ENCODE measurements around the gene KLF16.
"Not testable (repeated sequence)": the region's sequence is repeated elsewhere in the genome, so short reads cannot be mapped to it uniquely, and the experiment has no call there.

KLF16 gene

GRCh38 chr19:1883784-1884183 lies 20.4 kb upstream of the KLF16 start:
- DNase-seq: no peak

- DNase-seq: no peak
Measured at GRCh38 chr19:1882786-1883692, 19.7 kb upstream of the KLF16 start.

DNA sequence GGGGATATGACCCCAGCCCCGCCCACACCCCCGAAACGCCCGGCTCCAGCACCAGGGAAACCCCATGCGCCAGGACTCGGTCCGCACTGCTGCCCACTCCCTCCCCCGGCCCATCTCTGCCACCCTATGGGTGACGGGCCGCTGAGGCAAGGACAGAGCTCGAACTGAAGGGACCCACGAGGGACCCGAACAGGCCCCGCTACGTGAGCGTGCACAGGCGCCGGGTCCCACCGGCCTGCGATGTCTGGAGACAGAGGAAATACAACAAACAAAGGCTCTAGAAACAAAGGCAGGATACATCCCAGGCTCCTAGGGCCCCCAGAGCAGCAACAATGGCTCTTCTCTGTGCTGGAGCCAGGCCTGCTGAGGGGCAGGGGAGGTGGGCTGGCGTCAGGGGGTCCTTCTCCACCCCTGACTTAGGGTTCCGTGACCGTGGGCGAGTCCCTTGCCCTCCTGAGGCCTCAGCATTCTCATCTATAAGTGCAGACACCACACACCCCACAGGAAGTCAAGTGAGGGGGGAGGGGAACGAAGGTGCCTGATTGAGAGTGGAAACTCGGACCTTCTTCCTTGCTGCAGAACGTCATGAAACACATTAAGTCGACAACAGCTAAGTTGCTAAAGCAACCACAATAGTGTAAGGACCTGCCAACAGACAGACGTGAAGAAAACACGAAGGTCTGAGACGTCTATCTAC lies 18.9 kb upstream of the KLF16 start:
- DNase-seq: peak; percentile 67

- not testable (repeated sequence) for DNase-seq
Measured at GRCh38 chr19:1881393-1882088, 18.2 kb upstream of the KLF16 start.

DNA sequence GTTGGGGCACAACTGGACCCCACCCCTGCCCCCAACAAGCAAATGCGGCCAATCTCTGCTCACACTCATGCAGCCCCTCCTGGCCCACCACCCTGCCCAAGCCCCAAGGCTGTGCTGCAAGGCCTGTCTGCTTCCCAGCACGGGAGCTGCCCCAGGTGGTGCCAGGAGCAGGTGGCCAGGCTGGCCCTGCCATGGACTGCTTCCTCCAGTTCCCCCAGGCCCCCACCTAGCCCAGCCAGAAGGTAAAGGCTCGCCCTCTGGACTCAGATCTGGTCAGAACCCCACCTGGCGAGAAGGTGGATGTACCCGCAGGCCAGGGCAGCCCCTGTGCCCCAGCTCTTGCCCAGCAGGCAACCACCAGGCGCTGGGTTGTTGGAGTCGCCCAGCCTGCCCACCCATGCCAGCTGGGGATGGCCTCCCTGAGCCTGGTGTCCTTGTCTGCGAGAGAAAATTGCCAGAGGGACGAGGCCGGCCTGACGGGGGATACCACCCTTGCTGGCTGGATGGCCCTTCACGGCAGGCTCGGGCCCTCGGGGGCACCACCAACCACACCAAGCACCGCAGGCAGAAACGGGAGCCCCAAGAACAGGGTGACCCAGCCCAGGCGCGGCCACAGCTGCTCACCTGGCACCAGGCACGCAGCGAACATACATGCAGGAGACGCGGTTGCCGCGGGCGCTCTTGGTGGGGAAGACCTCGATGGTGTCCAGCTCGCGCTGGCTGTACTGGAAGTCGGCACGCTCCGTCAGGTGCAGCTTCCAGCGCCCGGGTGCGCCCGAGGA lies 17.4 kb upstream of the KLF16 start:
- DNase-seq: no peak

GRCh38 chr19:1879982-1880381 lies 16.6 kb upstream of the KLF16 start:
- not testable (repeated sequence) for DNase-seq

DNA sequence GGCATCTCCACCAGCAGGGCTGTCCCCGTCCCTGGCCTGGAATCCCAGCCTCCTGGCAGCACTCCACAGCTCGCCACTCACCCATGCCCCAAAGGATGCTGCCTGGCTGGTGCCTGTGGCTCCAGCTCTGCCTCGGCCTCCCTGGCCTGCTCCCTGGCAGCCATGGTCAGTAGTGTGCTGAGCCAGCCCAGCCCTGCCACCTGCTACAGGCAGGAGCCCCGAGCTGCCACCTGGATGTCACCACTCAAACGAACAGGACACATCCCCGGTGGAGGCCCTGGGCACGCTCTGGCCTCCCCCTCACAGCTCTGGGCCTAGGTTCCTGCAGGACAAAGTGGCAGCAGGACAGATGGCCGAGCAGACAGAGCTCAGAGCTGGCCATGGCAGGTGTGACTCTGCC lies 15.2 kb upstream of the KLF16 start:
- DNase-seq: not testable (repeated sequence)

DNA sequence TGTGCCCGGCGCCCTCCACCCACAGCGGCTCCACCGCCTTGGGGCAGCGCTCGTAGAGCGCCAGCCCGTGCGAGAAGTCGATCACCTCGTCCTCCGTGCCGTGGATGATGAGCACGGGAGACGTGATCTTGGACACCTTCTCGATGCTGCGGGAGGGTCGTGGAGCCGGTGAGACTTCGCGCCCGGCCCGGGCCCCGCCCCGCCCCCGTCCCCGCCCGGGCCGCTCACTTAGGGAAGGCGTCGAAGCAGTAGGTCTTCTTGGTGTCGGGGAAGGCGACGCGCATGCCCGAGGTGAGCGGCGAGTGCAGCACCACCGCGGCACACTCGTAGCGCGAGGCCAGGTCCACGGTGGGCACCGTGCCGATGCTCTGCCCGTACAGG lies 13.9 kb upstream of the KLF16 start:
- not testable (repeated sequence) for DNase-seq

DNA sequence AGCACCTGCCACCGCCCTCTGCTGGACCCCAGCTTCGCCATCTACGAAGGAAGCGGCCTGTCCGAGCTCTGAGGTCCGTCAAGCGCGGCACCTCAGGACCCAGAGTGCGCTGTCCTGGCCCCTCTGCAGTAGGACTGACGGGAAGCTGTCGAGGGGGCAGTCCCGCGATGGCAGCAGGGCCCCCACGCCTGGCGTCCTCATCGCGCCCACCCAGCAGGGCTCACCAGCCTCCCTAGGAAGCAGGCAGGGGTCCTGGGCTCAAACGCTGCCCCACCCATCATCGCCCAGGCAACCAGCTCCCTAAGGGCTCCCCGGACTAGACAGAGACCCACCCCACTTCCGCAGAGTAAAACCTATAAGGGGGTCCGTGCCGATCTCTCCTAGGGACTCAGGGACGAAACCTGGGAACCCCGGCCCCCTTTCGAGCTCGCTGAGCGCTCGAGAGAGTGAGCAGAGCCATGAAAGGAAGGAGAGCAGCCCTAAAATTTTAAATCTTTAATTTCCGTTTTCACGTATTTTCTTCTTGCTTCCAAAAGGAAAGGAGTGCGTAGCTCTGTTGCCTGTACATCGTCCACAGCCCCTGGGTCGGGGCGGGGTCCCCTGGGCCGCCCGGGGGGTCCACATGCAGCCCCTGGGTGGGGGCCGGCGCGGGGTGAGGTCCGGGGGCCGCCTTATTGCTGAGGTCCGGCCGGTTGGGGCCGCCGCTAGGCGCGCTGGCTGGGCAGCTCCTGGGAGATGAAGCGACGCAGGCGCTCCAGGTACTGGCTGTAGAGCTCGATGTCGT lies 13.3 kb upstream of the KLF16 start:
- not testable (repeated sequence) for DNase-seq

DNA sequence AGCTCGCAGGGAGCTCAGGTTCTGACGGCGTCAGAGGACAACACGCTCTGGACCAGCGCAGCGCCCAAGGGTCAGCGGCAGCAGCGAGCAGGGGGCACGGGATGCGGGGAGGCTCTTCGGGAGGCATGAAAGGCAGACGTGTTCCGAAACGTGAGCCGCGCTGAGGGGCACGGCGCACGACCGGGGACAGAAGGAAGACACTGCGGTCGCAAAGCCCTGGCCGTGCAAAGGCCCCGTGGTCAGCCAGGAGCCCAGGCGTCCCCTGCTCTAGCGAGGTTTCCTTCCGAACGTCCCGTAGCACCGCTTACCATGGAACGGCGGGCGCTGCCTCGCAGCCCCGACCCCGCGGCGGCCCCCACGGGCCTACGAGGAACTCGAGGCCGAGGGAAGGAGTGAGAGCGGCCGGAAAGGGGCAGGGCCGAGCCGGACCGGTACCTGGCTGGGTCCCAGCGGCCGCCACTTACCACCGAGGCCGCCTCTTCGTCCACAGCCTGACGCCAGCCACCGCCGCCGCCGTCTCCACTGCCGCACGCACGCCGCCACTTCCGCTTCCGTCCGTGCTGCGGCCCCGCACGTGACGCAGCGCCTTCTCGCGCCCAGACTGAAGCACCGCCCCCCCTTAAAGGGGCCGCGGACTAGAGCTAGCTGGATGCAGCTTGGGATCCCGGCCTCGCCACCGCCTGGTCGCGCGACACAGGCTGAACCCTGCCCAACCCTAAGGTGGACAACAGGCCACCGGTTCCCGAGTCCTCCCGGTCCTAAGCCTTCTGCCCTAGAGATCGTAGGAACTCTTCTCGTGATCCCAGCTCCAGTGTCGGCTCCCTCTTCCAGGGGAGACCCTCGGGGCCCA lies 12.5 kb upstream of the KLF16 start:
- DNase-seq: peak; percentile 85

DNA sequence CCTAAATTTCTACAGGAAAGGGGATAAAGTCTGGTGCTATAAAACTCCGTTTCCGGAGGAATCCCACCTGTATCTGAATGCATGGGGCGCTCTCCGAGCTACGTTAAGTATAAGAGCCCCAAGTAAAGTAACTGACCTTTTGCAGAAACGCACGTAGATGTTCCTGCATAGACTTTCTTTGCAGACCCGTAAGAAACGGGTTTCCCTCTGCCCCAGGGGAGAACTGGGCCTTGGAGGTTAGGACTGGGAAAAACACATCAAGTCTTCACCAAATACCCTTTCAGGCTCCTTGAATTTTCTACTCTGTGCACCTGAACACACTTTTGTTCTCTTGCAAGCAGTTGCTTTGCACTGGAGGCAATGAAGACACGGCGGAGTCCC lies 11.9 kb upstream of the KLF16 start:
- not testable (repeated sequence) for DNase-seq

DNA sequence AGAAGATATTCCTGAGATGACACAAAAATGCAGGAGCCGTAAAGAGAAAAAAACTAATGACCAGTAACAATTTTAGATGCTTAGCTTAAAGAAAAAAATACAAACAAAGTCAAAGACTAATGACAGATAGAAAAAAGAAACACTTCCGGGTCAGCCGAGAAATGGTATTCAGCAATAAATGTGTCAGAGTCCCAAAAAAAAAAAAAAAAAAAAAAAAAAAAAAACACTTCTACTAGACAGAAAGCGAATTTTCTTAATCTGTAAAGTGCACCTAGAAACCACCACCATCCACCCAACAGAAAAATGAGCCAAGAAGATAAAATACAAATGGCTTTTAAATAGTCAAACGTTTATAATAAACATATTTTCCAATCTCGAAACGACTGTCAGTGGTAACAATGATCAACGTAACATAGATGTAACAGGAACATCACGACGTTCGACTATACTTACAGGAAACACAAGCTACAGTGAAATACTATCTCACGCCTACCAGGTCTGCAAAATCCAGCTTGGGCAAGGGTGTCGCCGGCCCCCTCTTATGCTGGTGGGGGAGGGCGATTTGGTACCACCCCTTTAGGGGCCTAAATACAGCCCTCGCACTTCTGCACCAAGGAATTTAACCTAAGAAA lies 11.3 kb upstream of the KLF16 start:
- DNase-seq: no peak

DNA sequence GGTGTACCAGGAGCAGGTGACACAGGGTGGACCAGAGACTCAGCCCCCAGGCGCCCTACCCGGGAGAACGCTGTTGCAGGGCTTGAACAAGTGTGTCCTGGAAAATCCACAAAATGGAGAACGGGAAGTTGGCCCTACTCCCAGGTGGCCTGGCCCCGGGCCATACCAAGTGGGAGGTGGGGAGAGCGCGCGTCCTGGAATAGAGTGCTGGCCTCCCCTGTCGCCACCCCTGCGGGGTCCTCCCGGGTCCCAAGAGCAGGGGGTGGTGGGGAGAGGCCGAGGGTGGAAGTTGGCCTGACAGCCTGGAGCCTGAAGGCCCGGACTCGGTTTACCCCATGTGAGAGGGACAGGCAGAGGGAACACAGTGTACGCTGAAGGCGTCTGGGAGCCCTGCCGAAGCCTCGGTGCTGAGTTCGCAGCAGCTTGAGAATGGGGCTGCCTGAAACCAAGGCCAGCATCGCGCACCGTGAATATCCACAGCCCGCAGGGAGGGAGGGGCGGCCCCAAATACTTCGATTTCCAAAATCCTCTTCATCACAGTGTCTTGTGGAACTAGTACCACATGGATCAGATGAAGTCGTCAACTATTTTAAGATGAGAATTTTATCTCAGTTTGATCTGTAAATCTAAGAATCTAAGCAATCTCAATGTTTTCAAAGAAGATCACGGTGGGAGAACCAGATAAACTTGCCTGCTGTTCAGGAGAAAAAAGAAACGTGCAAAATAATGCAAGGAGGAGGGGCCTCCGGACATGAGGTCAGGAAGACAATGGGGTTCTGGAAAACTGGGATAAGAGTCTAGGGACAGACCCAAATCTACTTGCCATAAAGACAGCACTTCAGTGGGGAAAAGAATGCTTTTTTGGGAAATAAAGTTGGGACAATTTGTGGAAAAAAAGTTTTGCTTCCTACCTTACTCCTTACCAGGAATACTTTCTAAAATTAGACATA lies 10.4 kb upstream of the KLF16 start:
- DNase-seq: no peak

DNA sequence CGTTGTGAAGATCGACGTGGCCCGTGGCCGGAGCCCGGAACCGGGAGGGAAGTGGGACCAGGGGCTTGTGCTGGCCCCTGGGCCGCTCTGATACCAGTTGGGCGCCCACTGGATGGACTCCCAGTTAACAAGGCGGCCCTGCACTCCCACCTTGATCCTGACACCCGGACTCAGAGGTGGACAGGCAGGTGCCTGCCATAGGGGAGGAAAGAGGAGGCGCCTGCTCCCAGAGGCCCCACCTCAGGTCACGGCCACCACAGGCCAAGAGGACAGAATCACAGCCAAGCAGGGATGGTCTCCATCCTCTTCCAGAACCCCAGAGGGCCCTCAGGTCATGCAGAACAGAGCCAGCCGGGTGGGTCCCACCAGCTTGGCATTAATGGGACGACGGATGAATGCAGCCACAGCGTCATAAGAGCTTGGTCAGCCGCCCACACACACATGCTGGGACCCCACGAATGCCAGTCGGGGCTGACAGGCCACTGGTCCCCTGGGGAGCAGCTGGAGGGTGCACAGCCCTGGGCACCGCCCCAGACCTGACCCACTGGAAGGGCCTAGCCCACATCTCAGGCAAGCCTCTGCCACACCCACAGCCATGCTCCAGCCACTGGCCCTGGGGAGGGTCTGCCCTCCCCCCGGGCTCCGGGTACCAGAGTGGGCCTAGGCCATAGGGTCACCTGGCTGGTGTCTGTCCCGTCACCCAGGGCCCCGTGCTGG lies 9.6 kb upstream of the KLF16 start:
- DNase-seq: no peak

GRCh38 chr19:1871630-1872029 lies 8.3 kb upstream of the KLF16 start:
- no peak for DNase-seq

DNA sequence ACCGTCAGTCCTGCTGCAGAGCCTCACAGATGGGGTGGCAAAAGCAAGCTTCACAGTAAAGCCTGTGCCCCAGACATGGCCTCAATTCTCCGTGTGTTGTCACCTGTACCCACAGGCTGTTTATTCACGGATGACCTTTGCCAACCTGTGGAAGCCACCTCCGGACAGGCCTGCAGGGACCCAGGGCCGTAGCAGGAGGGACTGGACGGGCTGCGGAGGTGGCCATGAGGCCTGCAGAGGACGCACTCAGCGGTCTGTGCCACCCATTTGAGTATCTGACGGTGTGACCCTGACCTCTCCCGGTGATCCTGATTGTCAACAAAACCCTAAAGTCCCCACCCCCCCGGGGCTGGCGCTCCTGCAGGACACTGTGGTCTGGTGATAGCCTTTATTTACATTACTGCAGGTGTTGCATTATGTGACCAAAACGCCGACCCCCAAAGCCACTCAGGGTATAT lies 7.8 kb upstream of the KLF16 start:
- no peak for DNase-seq

DNA sequence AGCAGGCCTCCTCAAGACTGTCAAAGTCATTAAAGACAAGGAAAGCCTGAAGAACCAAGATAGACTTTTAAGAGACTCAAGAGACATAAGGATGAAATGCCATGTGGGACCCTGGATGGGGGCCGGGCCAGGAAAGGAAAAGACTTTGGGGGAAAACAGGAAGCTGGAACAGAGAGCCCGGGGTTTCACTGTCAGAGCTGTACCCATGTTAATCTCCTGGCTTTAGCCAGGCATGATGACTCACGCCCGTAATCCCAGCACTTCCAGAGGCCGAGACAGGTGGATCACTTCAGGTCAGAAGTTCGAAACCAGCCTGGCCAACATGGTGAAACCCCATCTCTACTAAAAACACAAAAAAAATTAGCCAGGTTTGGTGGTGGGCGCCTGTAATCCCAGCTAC lies 5.6 kb upstream of the KLF16 start:
- DNase-seq: no peak

DNA sequence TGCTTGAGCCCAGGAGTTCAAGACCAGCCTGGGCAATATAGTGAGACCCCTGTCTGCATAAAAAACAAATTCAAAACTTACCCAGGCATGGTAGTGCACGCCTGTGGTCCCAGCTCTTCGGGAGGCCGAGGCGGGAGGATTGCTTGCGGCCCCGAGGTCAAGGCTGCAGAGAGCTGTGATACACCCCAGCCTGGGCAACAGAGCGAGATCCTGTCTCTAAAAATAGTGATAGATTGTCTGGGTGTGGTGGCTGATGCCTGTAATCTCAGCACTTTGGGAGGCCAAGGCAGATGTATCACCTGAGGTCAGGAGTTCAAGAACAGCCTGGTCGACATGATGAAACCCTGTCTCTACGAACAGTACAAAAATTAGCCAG lies 4.0 kb upstream of the KLF16 start:
- no peak for DNase-seq

Measured in activated CD8-positive, alpha-beta memory T cell treated with anti-CD3 and anti-CD28 coated beads, Interleukin-2, amount 50 U/mL, for 4 hours (primary cell).